ENCODE measurements around the gene MAGEB17.

MAGEB17 gene

DNA sequence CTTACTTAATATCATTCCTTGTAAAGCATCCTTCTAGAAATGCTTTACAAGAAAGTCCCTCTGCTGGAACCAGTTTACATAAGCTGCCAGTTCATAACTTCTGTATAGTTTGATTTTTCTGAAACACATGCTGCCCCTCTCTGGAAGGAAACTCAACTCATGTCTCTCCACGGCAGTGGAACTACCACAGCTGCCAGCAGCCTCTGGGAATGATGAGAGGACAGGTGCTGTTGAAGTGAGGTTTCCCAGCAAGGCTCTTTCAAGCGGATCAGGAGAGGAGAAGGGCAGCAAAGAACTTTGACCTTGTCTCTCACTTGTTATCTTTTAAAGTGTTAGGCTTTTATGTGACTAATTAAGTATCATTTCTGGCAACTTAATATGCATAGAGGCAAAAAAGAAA is 36.6 kb upstream of the MAGEB17 start:
- Histone ChIP-seq H3K27me3 (ENCODE audit: insufficient read depth, poor library complexity, severe bottlenecking) (peaks cover 6% of the 10 kb centered on the region), H3K4me3 (replicated peaks; ENCODE audit: insufficient read depth, low read length) (no peak overlapping the region), H3K27ac (replicated peaks) (no peak overlapping the region)
- DNase-seq (ENCODE audit: low read depth in 1 of 2, low spot score in 1 of 2): no peak
- no peak for TF ChIP-seq POLR2AphosphoS5 (IDR thresholded peaks at IDR 0.05; ENCODE audit: low read depth)
- no peak for TF ChIP-seq GABPA (IDR thresholded peaks at IDR 0.05; ENCODE audit: low read depth)
- TF ChIP-seq, protein P1, sequence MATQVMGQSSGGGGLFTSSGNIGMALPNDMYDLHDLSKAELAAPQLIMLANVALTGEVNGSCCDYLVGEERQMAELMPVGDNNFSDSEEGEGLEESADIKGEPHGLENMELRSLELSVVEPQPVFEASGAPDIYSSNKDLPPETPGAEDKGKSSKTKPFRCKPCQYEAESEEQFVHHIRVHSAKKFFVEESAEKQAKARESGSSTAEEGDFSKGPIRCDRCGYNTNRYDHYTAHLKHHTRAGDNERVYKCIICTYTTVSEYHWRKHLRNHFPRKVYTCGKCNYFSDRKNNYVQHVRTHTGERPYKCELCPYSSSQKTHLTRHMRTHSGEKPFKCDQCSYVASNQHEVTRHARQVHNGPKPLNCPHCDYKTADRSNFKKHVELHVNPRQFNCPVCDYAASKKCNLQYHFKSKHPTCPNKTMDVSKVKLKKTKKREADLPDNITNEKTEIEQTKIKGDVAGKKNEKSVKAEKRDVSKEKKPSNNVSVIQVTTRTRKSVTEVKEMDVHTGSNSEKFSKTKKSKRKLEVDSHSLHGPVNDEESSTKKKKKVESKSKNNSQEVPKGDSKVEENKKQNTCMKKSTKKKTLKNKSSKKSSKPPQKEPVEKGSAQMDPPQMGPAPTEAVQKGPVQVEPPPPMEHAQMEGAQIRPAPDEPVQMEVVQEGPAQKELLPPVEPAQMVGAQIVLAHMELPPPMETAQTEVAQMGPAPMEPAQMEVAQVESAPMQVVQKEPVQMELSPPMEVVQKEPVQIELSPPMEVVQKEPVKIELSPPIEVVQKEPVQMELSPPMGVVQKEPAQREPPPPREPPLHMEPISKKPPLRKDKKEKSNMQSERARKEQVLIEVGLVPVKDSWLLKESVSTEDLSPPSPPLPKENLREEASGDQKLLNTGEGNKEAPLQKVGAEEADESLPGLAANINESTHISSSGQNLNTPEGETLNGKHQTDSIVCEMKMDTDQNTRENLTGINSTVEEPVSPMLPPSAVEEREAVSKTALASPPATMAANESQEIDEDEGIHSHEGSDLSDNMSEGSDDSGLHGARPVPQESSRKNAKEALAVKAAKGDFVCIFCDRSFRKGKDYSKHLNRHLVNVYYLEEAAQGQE (IDR thresholded peaks at IDR 0.05; ENCODE audit: insufficient replicate concordance, low read depth): no peak
- TF ChIP-seq, protein P2, sequence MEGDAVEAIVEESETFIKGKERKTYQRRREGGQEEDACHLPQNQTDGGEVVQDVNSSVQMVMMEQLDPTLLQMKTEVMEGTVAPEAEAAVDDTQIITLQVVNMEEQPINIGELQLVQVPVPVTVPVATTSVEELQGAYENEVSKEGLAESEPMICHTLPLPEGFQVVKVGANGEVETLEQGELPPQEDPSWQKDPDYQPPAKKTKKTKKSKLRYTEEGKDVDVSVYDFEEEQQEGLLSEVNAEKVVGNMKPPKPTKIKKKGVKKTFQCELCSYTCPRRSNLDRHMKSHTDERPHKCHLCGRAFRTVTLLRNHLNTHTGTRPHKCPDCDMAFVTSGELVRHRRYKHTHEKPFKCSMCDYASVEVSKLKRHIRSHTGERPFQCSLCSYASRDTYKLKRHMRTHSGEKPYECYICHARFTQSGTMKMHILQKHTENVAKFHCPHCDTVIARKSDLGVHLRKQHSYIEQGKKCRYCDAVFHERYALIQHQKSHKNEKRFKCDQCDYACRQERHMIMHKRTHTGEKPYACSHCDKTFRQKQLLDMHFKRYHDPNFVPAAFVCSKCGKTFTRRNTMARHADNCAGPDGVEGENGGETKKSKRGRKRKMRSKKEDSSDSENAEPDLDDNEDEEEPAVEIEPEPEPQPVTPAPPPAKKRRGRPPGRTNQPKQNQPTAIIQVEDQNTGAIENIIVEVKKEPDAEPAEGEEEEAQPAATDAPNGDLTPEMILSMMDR (IDR thresholded peaks at IDR 0.05; ENCODE audit: insufficient read depth, low read length): no peak
- TF ChIP-seq SPI1 (IDR thresholded peaks at IDR 0.05; ENCODE audit: borderline replicate concordance, low read depth): no peak

DNA sequence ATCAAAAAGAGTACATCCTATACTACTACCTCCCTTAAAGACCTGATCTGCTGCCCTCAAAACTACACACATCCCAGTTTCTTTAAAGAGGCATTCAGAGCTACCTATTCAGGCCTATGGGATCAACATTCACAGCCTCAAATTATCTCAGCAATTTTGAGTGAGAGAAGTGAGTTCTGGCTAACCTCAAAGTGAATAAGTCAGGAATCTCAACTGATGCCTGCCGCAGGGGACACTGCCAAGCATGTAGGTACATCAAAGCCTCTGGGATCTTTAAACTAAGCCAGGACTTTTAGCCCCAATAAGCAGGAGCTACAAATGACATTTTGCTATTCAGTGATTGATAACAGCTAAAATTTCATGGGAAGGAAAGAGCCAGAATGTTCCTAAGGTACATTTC is 32.3 kb upstream of the MAGEB17 start:
- peaks cover 3% of the 10 kb centered on the region for H3K27me3 ChIP-seq (ENCODE audit: insufficient read depth, poor library complexity, severe bottlenecking)

DNA sequence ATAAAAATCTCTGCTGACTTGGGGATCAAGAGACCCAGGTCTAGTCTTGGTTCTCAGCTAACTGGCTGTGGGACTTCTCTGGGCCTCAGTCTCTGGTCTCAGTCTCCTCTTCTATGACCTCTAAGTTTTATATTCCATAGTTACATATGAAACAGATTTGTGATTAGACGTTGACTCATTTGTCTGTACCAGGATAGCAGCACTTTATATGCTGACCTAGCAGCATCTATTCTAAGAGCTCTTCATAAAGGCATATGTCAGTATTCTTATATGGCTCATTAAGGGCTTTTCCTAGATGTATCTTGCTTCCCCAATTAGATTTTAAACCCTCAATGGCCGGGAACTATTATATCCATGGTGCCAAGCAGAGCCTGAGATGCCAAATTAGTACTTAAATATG is 31.2 kb upstream of the MAGEB17 start:
- peaks cover 3% of the 10 kb centered on the region for H3K27me3 ChIP-seq (ENCODE audit: insufficient read depth, poor library complexity, severe bottlenecking)
- TF ChIP-seq GABPA (IDR thresholded peaks at IDR 0.05; ENCODE audit: low read depth) (no peak), SPI1 (IDR thresholded peaks at IDR 0.05; ENCODE audit: borderline replicate concordance, low read depth) (no peak), POLR2AphosphoS5 (IDR thresholded peaks at IDR 0.05; ENCODE audit: low read depth) (no peak)
- TF ChIP-seq, protein P1 (IDR thresholded peaks at IDR 0.05; ENCODE audit: insufficient replicate concordance, low read depth): no peak
- TF ChIP-seq, protein P2 (IDR thresholded peaks at IDR 0.05; ENCODE audit: insufficient read depth, low read length): no peak
- DNase-seq (ENCODE audit: low read depth in 1 of 2, low spot score in 1 of 2): no peak
- H3K4me3 ChIP-seq (replicated peaks; ENCODE audit: insufficient read depth, low read length): no peak overlapping the region
- H3K27ac ChIP-seq (replicated peaks): no peak overlapping the region

More for the DNA sequence above, 32.3 kb upstream of the MAGEB17 start:
- DNase-seq (ENCODE audit: low read depth in 1 of 2, low spot score in 1 of 2): no peak
- no peak overlapping the region for H3K27ac ChIP-seq (replicated peaks)
- H3K4me3 ChIP-seq (replicated peaks; ENCODE audit: insufficient read depth, low read length): no peak overlapping the region
- TF ChIP-seq POLR2AphosphoS5 (IDR thresholded peaks at IDR 0.05; ENCODE audit: low read depth) (no peak), SPI1 (IDR thresholded peaks at IDR 0.05; ENCODE audit: borderline replicate concordance, low read depth) (no peak), GABPA (IDR thresholded peaks at IDR 0.05; ENCODE audit: low read depth) (no peak)
- TF ChIP-seq, protein P1 (IDR thresholded peaks at IDR 0.05; ENCODE audit: insufficient replicate concordance, low read depth): no peak
- TF ChIP-seq, protein P2 (IDR thresholded peaks at IDR 0.05; ENCODE audit: insufficient read depth, low read length): no peak
